Mesenchymal stem cell (in vitro differentiated cells and primary cell): Measurements from ENCODE around the gene TADA1. TPM values are rescaled to one million over a fixed set of nuclear protein-coding genes. Genes with fewer than 3 reads are reported as not detected.
A peak's percentile ranks its signal among the peaks of the same experiment; 100 is the strongest.

Experiments used
- DNase-seq: peaks from one replicate; pipeline ENCODE4 v3.0.0-alpha.2; 2013
- H2AFZ ChIP-seq: one replicate; pipeline ENCODE4 v1.6.1; 2013; ENCODE audit warnings: low read depth, mild to moderate bottlenecking, control low read depth, inconsistent platforms, low read length, moderate library complexity
- H2AK5ac ChIP-seq: 2 replicates; pipeline ENCODE4 v1.6.1; 2013; ENCODE audit warnings: low read length, moderate library complexity, mild to moderate bottlenecking, inconsistent platforms; ENCODE audit not compliant: severe bottlenecking
- H2BK120ac ChIP-seq: one replicate; pipeline ENCODE4 v1.6.1; 2013; ENCODE audit warnings: low read depth, mild to moderate bottlenecking, inconsistent platforms, low read length, moderate library complexity
- H2BK12ac ChIP-seq, 2 experiments: one replicate each; pipeline ENCODE4 v1.6.1; 2013; ENCODE audit warnings: inconsistent platforms in 2 of 2, low read length in 2 of 2, mild to moderate bottlenecking in 2 of 2, moderate library complexity in 2 of 2, control low read depth in 1 of 2
- H2BK15ac ChIP-seq: one replicate; pipeline ENCODE4 v1.6.1; 2013; ENCODE audit warnings: mild to moderate bottlenecking, low read depth, inconsistent platforms; ENCODE audit not compliant: poor library complexity, severe bottlenecking
- H2BK5ac ChIP-seq: 2 replicates; pipeline ENCODE4 v1.6.1; 2013; ENCODE audit warnings: low read depth, mild to moderate bottlenecking, low read length, control low read depth, inconsistent platforms; ENCODE audit not compliant: poor library complexity, severe bottlenecking
- H3K14ac ChIP-seq, 2 experiments: one replicate each; pipeline ENCODE4 v1.6.1; 2013; ENCODE audit warnings: inconsistent platforms in 2 of 2, low read length in 2 of 2, control low read depth in 1 of 2, mild to moderate bottlenecking in 1 of 2, moderate library complexity in 1 of 2
- H3K18ac ChIP-seq, 2 experiments: one replicate each; pipeline ENCODE4 v1.6.1; 2013; ENCODE audit warnings: inconsistent platforms in 2 of 2, low read length in 2 of 2, control low read depth in 1 of 2, low read depth in 1 of 2, mild to moderate bottlenecking in 1 of 2
- H3K23ac ChIP-seq, 2 experiments: one replicate each; pipeline ENCODE4 v1.6.1; 2013; ENCODE audit warnings: inconsistent platforms in 2 of 2, low read length in 2 of 2, mild to moderate bottlenecking in 2 of 2, moderate library complexity in 2 of 2, control low read depth in 1 of 2
- H3K27ac ChIP-seq: 2 replicates; pipeline ENCODE4 v1.5.1; 2013; ENCODE audit warnings: mild to moderate bottlenecking, moderate library complexity, low read length, control low read depth, inconsistent platforms; ENCODE audit not compliant: poor library complexity, severe bottlenecking
- H3K27me3 ChIP-seq, 2 experiments: 2 replicates each; pipeline versions ENCODE4 v1.6.1 to v1.7.0; 2013; ENCODE audit warnings: low read length in 2 of 2, mild to moderate bottlenecking in 2 of 2, moderate library complexity in 2 of 2, control low read depth in 1 of 2, inconsistent platforms in 1 of 2; ENCODE audit not compliant: control insufficient read depth in 1 of 2, insufficient read depth in 1 of 2
- H3K36me3 ChIP-seq, 2 experiments: 2 replicates each; pipeline versions ENCODE4 v1.6.1 to v1.7.0; 2013; ENCODE audit warnings: low read length in 2 of 2, control low read depth in 1 of 2, inconsistent platforms in 1 of 2, low read depth in 1 of 2, mild to moderate bottlenecking in 1 of 2; ENCODE audit not compliant: insufficient read depth in 2 of 2, control insufficient read depth in 1 of 2
- H3K4ac ChIP-seq, 2 experiments: one replicate each; pipeline ENCODE4 v1.6.1; 2013; ENCODE audit warnings: inconsistent platforms in 2 of 2, low read length in 2 of 2, mild to moderate bottlenecking in 2 of 2, moderate library complexity in 2 of 2, control low read depth in 1 of 2, low read depth in 1 of 2
- H3K4me1 ChIP-seq: 2 replicates; pipeline ENCODE4 v1.6.1; 2013; ENCODE audit warnings: low read depth, low read length, control low read depth; ENCODE audit not compliant: control insufficient read depth, insufficient read depth
- H3K4me2 ChIP-seq: 2 replicates; pipeline ENCODE4 v1.6.1; 2013; ENCODE audit warnings: low read length, mild to moderate bottlenecking, inconsistent platforms; ENCODE audit not compliant: poor library complexity, severe bottlenecking
- H3K4me3 ChIP-seq, 2 experiments: 2 replicates each; pipeline versions ENCODE4 v1.5.1 to v1.7.0; 2013; ENCODE audit warnings: low read length in 2 of 2, mild to moderate bottlenecking in 2 of 2, control low read depth in 1 of 2, low read depth in 1 of 2; ENCODE audit not compliant: insufficient read depth in 1 of 2
- H3K79me1 ChIP-seq: replicated peaks from 2 replicates; pipeline ENCODE4 v1.6.1; 2013; ENCODE audit warnings: mild to moderate bottlenecking, control low read depth, low read length, inconsistent platforms; ENCODE audit not compliant: poor library complexity, severe bottlenecking
- H3K9ac ChIP-seq: 2 replicates; pipeline ENCODE4 v1.7.0; 2013; ENCODE audit warnings: mild to moderate bottlenecking, low read length, moderate library complexity
- H3K9me3 ChIP-seq: 2 replicates; pipeline ENCODE4 v1.7.0; 2013; ENCODE audit warnings: mild to moderate bottlenecking, low read length; ENCODE audit not compliant: control insufficient read depth
- H4K8ac ChIP-seq: one replicate; pipeline ENCODE4 v1.6.1; 2013; ENCODE audit warnings: inconsistent platforms, mild to moderate bottlenecking, low read length, moderate library complexity
- H4K91ac ChIP-seq: one replicate; pipeline ENCODE4 v1.6.1; 2013; ENCODE audit warnings: mild to moderate bottlenecking, low read length, inconsistent platforms
- WGBS: methylation state at CpG from one replicate; pipeline ENCODE4 v1.1.7; 2013; ENCODE audit warnings: mixed read lengths; 5-methylcytosine and 5-hydroxymethylcytosine counted together
- polyA plus RNA-seq, 2 experiments: library from polyadenylated mRNA; stranded (reverse); fragments of 200-250 nt; gene quantifications; one replicate each; pipeline ENCODE4 v1.2.3, GENCODE V29; 2013

The TADA1 gene, protein sequence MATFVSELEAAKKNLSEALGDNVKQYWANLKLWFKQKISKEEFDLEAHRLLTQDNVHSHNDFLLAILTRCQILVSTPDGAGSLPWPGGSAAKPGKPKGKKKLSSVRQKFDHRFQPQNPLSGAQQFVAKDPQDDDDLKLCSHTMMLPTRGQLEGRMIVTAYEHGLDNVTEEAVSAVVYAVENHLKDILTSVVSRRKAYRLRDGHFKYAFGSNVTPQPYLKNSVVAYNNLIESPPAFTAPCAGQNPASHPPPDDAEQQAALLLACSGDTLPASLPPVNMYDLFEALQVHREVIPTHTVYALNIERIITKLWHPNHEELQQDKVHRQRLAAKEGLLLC
- 5.2 TPM for polyA plus RNA-seq (2013, experiment 1 of 2)
- polyA plus RNA-seq (2013, experiment 2 of 2) = 5.5 TPM

DNA sequence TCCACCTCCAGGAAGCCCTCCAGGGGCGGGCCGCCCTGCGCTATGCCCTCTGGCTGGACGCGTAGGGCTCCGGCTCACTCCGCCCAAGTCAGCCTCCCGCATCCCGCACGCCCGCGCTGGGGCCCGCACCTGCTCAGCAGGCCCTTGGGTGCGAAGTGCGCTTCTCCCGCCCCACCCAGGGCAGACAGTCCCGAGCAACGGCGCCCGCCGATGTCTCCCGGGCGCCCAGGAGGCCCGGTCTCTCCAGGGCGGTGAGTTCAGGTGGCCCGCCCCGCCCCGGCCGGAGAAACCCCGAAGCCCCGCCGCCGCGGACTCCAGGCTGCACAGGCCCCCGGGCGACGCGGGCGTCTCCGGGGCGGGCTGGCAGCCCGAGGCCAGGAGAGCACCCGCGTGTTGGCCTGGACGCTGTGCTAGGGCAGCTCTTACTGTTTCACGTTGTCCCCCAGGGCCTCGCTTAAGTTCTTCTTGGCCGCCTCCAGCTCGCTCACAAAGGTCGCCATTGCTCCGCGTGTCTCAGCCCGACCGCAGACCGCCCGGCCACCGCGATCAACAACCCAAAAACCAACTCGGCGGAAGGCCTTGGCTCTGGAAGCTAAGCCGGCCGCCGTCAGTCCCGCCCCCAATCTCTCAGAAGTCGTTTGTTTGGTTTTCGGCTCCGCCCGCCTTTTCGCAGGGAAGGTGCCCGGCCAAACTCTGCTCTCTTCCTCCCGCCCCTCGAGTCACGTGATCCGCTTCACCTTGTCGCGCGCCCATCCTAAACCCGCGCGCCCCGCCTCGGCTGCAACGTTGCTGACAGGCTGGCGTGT, at the start of gene TADA1:
TADA1 (minus strand) TSS at position 531 of the 806 bp plus-strand sequence; CDS start at position 500, 31 bp downstream.
- Histone ChIP-seq H3K9ac (peak within 1 kb of the TSS; percentile 87), H2AK5ac (no peak within 1 kb of the TSS), H2BK120ac (peak within 1 kb of the TSS; percentile 81), H3K4me1 (peaks cover 5% of the 10 kb centered on the region), H3K9me3 (no peaks in the 10 kb centered on the region), H3K23ac (peak within 1 kb of the TSS in 1 of 2 experiments; percentile 48), H4K91ac (peak within 1 kb of the TSS; percentile 62), H3K4me3 (peak within 1 kb of the TSS; percentile 90 to 92), H2BK12ac (peak within 1 kb of the TSS in 1 of 2 experiments; percentile 66), H2BK5ac (no peak within 1 kb of the TSS), H3K4me2 (peak within 1 kb of the TSS; percentile 93), H3K36me3 (no peaks in the 10 kb centered on the region), H3K79me1 (peaks cover 13% of the 10 kb centered on the region), H4K8ac (peak within 1 kb of the TSS; percentile 92), H3K14ac (peak within 1 kb of the TSS; percentile 45 to 79), H3K18ac (peak within 1 kb of the TSS; percentile 69 to 96), H2BK15ac (peak within 1 kb of the TSS; percentile 96), H2AFZ (peak within 1 kb of the TSS; percentile 94), H3K27me3 (peaks cover 0 to 2% of the 10 kb centered on the region in 2 experiments), H3K4ac (peak within 1 kb of the TSS in 1 of 2 experiments; percentile 85), H3K27ac (peak within 1 kb of the TSS; percentile 51)
- WGBS = under 1% methylated on average over 84 of the region's 84 CpGs
- DNase-seq = peak; percentile 96

DNA sequence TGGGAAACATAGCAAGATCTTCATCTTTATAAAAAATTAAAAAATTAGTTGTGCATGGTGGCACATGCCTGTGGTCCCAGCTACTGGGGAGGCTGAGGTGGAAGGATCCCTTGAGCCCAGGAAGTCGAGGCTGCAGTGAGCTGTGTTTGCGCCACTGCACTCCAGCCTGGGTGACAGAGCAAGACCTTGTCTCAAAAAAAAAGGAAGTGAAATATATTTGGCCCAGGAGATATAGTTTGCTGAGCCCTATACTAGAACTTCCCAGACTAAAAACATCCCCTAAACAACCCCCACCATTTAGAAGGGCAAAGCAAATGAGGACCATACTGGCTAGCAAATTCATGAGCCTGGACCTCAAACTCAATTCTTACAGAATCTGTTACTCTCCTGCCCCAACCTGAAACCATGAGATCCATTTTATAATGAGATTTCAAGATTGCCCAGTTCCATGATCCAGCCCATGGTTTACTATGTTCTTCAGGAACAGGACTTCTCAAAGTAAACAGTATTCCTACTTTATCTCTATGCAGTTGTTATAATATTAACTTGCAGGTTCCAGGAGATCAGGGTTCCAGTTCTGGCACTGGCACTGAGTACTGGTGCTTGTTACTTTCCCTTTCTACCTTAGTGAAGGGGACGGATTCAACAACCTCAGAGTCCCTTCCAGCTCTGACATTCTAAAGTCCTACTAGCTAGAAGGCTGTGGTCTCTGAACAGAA, 48.9 kb upstream of the TADA1 start:
- no peak overlapping the region for H3K4me3 ChIP-seq
- DNase-seq = no peak
- H3K36me3 ChIP-seq = peaks cover 0 to 5% of the 10 kb centered on the region in 2 experiments
- no peak overlapping the region for H3K4ac ChIP-seq
- H2BK120ac ChIP-seq = no peak overlapping the region
- no peak overlapping the region for H3K9ac ChIP-seq
- no peak overlapping the region for H4K91ac ChIP-seq
- H3K9me3 ChIP-seq = no peaks in the 10 kb centered on the region
- 84% methylated on average over 2 of the region's 3 CpGs for WGBS
- H3K27me3 ChIP-seq = peaks cover 0 to 69% of the 10 kb centered on the region in 2 experiments
- no peak overlapping the region for H2BK12ac ChIP-seq
- peaks cover 14% of the 10 kb centered on the region for H3K4me1 ChIP-seq
- no peak overlapping the region for H3K23ac ChIP-seq
- no peak overlapping the region for H2BK15ac ChIP-seq
- peak overlapping the region; percentile 83 for H3K27ac ChIP-seq
- H3K79me1 ChIP-seq = no peaks in the 10 kb centered on the region
- H2BK5ac ChIP-seq = no peak overlapping the region
- H3K4me2 ChIP-seq = no peak overlapping the region
- no peak overlapping the region for H3K14ac ChIP-seq
- no peak overlapping the region for H2AFZ ChIP-seq
- H2AK5ac ChIP-seq = peak overlapping the region; percentile 81
- no peak overlapping the region for H4K8ac ChIP-seq
- H3K18ac ChIP-seq = no peak overlapping the region

DNA sequence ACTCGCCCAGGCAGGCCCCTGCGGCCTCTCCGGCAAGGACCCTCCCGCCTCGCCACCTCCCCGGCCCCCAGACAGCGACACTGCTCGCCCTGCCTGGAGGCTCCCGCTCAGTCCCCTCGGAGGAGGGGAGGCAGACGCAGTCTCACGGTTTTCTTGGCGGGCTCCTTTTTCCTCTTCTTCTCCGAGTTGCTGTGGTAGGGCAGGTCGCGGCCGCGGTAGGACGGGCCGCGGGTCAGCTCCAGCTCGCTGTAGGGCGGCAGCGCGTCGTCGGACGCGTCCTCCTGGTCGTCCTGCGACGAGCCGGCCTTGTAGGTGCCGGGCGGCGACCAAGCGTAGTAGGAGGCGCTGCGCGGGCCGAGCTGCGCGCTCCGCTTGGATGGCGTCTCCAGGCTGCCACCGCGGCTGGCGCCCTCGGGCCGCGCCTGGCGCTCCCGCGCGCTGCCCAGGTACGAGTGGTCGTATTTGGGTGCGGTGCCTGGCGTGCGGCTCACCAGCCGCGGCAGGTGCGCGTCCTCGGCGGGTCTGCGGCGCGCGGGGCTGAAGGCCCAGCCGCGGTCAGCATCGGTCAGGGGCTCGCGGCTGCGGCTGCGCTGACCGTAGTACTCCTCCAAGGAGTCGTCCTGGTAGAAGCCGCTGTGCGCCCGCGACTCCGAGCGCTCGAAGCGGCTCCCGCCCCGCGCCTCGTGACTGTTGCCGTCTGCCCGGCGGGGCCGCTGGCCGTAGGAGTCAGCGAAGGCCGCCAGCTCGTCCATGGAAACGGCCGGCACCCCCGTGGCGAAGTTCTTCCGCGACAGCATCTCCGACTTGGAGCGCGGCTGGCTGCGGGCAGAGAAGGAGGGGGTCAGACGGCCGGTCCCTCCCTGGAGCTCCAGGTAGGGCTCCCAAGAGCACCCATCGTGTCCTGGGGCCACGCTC, 44.8 kb upstream of the TADA1 start:
- Histone ChIP-seq H3K23ac (no peak overlapping the region), H3K27ac (no peak overlapping the region), H2BK5ac (no peak overlapping the region), H3K18ac (peak overlapping the region in 1 of 2 experiments; percentile 69), H4K8ac (no peak overlapping the region), H3K14ac (no peak overlapping the region), H3K79me1 (no peaks in the 10 kb centered on the region), H3K4me1 (peaks cover 12% of the 10 kb centered on the region), H3K27me3 (peaks cover 0 to 74% of the 10 kb centered on the region in 2 experiments), H3K36me3 (peaks cover 0 to 5% of the 10 kb centered on the region in 2 experiments), H2AFZ (no peak overlapping the region), H2BK120ac (no peak overlapping the region), H2BK12ac (no peak overlapping the region), H3K9me3 (no peaks in the 10 kb centered on the region), H3K9ac (no peak overlapping the region), H4K91ac (no peak overlapping the region), H2AK5ac (no peak overlapping the region), H2BK15ac (peak overlapping the region; percentile 15), H3K4ac (no peak overlapping the region), H3K4me2 (peak overlapping the region; percentile 19), H3K4me3 (peak overlapping the region; percentile 55)
- DNase-seq = peak; percentile 37
- 37% methylated on average over 92 of the region's 113 CpGs for WGBS
